OCI-LY1 (cell line): ENCODE results near the gene MTG2.

Source experiments
- H2AFZ ChIP-seq: fragments of 200-600 bp; sonication (generic), shearing (Covaris generic); 2 replicates; pipeline ENCODE4 v1.6.0; 2014; ENCODE audit warnings: antibody characterized with exemption, mild to moderate bottlenecking, low read length
- H3F3A ChIP-seq: fragments of 200-600 bp; sonication (generic), shearing (Covaris generic); 2 replicates; pipeline ENCODE4 v1.6.0; 2014; ENCODE audit warnings: mild to moderate bottlenecking, antibody characterized with exemption, low read length, moderate library complexity; ENCODE audit not compliant: insufficient read depth
- H3K27ac ChIP-seq: fragments of 200-600 bp; sonication (generic); 2 replicates; pipeline ENCODE4 v1.5.1; 2014; ENCODE audit warnings: low read length, mixed run types, mild to moderate bottlenecking, low read depth; ENCODE audit not compliant: poor library complexity, severe bottlenecking
- H3K27me3 ChIP-seq: fragments of 200-600 bp; sonication (generic); 2 replicates; pipeline ENCODE4 v1.6.0; 2014; ENCODE audit warnings: antibody characterized with exemption, mild to moderate bottlenecking, low read length, moderate library complexity; ENCODE audit not compliant: insufficient read depth
- H3K36me3 ChIP-seq: fragments of 200-600 bp; sonication (generic); 2 replicates; pipeline ENCODE4 v1.6.1; 2014; ENCODE audit warnings: mild to moderate bottlenecking, antibody characterized with exemption, low read length, moderate library complexity, mixed read lengths; ENCODE audit not compliant: insufficient read depth
- H3K4me1 ChIP-seq: fragments of 200-600 bp; sonication (generic); 2 replicates; pipeline ENCODE4 v1.5.1; 2014; ENCODE audit warnings: mild to moderate bottlenecking, low read length, moderate library complexity; ENCODE audit not compliant: insufficient read depth, severe bottlenecking
- H3K4me2 ChIP-seq: fragments of 200-600 bp; sonication (generic), shearing (Covaris generic); 2 replicates; pipeline ENCODE4 v1.6.1; 2014; ENCODE audit warnings: low read length
- H3K4me3 ChIP-seq: fragments of 200-600 bp; sonication (generic); 2 replicates; pipeline ENCODE4 v1.5.1; 2014; ENCODE audit warnings: low read length, low read depth, mild to moderate bottlenecking, mixed read lengths; ENCODE audit not compliant: poor library complexity, severe bottlenecking
- H3K79me2 ChIP-seq: fragments of 200-600 bp; shearing (Covaris generic); 2 replicates; pipeline ENCODE4 v1.6.1; 2016; ENCODE audit warnings: mixed run types, low read length, mixed read lengths; ENCODE audit not compliant: insufficient read depth
- H3K9ac ChIP-seq: fragments of 200-600 bp; sonication (generic), shearing (Covaris generic); 2 replicates; pipeline ENCODE4 v1.6.1; 2014; ENCODE audit warnings: mild to moderate bottlenecking, low read length, mixed read lengths
- H3K9me2 ChIP-seq: fragments of 200-600 bp; sonication (generic), shearing (Covaris generic); 2 replicates; pipeline ENCODE4 v1.6.1; 2014; ENCODE audit warnings: low read depth, mild to moderate bottlenecking, low read length, mixed read lengths
- H3K9me3 ChIP-seq: fragments of 200-600 bp; shearing (Covaris generic); 2 replicates; pipeline ENCODE4 v1.6.1; 2014; ENCODE audit warnings: low read length, mixed read lengths
- H4K20me1 ChIP-seq: fragments of 200-600 bp; sonication (generic), shearing (Covaris generic); 2 replicates; pipeline ENCODE4 v1.6.0; 2016; ENCODE audit warnings: mild to moderate bottlenecking, low read length; ENCODE audit not compliant: insufficient read depth
- EZH2 ChIP-seq: fragments of 200-600 bp; sonication (generic), shearing (Covaris generic); IDR thresholded peaks from 2 replicates; pipeline ENCODE4 v1.8.0; 2017; ENCODE audit warnings: borderline replicate concordance, mixed run types, mild to moderate bottlenecking, antibody characterized with exemption, low read length, moderate library complexity, mixed read lengths
- TF ChIP-seq, protein P1 (sequence below): fragments of 200-600 bp; sonication (generic), shearing (Covaris generic); IDR thresholded peaks from 2 replicates; pipeline ENCODE4 v1.5.1; 2017; ENCODE audit warnings: mild to moderate bottlenecking, antibody characterized with exemption, low read length, moderate library complexity, mixed read lengths

The MTG2 gene

DNA sequence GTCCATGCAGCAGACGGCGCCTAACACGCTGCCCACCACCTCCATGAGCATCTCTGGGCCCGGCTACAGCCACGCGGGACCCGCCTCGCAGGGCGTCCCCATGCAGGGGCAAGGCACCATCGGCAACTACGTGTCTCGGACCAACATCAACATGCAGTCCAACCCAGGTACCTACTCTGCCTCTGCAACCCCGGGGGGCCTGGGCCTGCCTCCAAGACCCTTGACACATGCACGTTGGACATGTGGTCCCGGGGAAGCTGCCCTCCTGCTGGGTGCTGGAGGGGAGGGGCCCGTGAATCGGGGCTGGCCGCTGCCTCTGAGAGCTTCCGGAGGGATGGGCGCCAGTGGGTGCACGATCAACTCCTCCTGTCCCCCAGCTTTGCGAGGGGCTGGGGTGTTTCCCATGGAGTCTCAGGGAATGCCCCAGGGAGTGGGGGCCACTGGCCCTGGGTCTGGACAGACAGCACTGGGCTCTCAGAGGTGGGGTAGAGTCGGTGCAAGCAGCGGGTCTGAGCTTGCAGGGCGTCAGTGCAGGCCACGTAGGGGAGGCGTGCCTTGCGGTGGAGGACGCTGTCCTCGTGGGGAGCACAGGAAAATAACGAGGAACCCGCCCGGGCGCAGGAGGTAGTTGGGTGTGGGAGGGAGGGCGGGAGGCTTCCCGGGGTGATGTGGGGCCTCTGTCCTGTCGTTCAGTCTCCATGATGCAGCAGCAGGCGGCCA lies 19.9 kb upstream of the MTG2 start:
- Histone ChIP-seq H3K4me3 (no peak overlapping the region), H3K27ac (no peak overlapping the region), H2AFZ (no peak overlapping the region), H3K4me1 (no peaks in the 10 kb centered on the region), H4K20me1 (no peaks in the 10 kb centered on the region), H3K79me2 (no peaks in the 10 kb centered on the region), H3K9ac (no peak overlapping the region), H3K9me3 (no peaks in the 10 kb centered on the region), H3K9me2 (no peaks in the 10 kb centered on the region), H3K36me3 (peaks cover 3% of the 10 kb centered on the region; the same call in 1 of the 2 replicates), H3K4me2 (no peak overlapping the region), H3K27me3 (no peaks in the 10 kb centered on the region), H3F3A (no peaks in the 10 kb centered on the region)
- no peak for TF ChIP-seq EZH2
- TF ChIP-seq, protein P1, sequence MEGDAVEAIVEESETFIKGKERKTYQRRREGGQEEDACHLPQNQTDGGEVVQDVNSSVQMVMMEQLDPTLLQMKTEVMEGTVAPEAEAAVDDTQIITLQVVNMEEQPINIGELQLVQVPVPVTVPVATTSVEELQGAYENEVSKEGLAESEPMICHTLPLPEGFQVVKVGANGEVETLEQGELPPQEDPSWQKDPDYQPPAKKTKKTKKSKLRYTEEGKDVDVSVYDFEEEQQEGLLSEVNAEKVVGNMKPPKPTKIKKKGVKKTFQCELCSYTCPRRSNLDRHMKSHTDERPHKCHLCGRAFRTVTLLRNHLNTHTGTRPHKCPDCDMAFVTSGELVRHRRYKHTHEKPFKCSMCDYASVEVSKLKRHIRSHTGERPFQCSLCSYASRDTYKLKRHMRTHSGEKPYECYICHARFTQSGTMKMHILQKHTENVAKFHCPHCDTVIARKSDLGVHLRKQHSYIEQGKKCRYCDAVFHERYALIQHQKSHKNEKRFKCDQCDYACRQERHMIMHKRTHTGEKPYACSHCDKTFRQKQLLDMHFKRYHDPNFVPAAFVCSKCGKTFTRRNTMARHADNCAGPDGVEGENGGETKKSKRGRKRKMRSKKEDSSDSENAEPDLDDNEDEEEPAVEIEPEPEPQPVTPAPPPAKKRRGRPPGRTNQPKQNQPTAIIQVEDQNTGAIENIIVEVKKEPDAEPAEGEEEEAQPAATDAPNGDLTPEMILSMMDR, result no peak

GRCh38 chr20:62163485-62163865 lies 19.4 kb upstream of the MTG2 start:
- no peak overlapping the region for H3K27ac ChIP-seq
- H3K4me1 ChIP-seq, result no peaks in the 10 kb centered on the region
- H3F3A ChIP-seq, result no peaks in the 10 kb centered on the region
- H3K4me2 ChIP-seq, result no peak overlapping the region
- H3K79me2 ChIP-seq, result no peaks in the 10 kb centered on the region
- H3K9me3 ChIP-seq, result no peaks in the 10 kb centered on the region
- no peaks in the 10 kb centered on the region for H3K9me2 ChIP-seq
- no peak for TF ChIP-seq EZH2
- TF ChIP-seq, protein P1, result no peak
- H3K4me3 ChIP-seq, result no peak overlapping the region
- no peak overlapping the region for H2AFZ ChIP-seq
- H4K20me1 ChIP-seq, result no peaks in the 10 kb centered on the region
- peaks cover 3% of the 10 kb centered on the region; the same call in 1 of the 2 replicates for H3K36me3 ChIP-seq
- H3K27me3 ChIP-seq, result no peaks in the 10 kb centered on the region
- no peak overlapping the region for H3K9ac ChIP-seq

DNA sequence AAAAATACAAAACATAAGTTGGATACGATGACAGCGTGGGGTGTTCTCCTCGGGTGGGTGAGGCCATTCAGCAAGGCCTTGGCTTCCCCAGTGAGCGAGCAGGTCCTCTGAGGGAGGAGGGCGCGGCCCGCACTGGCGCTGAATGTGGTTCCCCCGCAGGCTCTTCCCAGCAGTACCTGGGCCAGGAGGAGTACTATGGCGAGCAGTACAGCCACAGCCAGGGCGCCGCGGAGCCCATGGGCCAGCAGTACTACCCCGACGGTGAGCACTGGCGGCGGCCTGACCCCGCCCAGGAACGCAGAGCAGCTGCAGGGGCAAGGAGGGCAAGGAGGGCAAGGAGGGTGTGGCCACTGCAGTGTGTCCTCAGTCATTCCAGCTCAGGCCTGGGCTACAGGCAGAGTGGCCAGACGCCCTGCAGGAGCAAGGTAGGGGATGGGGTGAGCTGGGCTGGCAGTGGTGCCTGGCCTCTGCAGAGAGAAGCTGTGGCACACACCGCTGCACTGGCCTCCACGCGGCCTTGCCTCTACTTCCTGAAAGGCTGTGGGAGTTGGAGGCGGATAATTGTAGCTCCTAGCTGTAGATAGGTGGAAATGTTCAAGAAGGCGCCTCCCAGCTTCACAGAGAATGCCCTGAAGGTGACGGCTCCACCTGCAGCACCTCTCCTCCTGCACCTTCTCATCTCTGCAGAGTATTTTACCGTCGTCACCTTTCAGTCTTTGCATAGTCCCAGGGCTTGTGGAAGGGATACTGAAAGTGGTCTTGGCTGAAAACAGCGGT lies 18.7 kb upstream of the MTG2 start:
- no peaks in the 10 kb centered on the region for H3F3A ChIP-seq
- no peak overlapping the region for H3K4me2 ChIP-seq
- H2AFZ ChIP-seq, result no peak overlapping the region
- no peaks in the 10 kb centered on the region for H4K20me1 ChIP-seq
- no peaks in the 10 kb centered on the region for H3K9me3 ChIP-seq
- H3K79me2 ChIP-seq, result no peaks in the 10 kb centered on the region
- no peaks in the 10 kb centered on the region for H3K27me3 ChIP-seq
- no peaks in the 10 kb centered on the region for H3K9me2 ChIP-seq
- H3K27ac ChIP-seq, result no peak overlapping the region
- no peaks in the 10 kb centered on the region for H3K4me1 ChIP-seq
- TF ChIP-seq, protein P1, result no peak
- TF ChIP-seq EZH2, result no peak
- H3K4me3 ChIP-seq, result no peak overlapping the region
- no peak overlapping the region for H3K9ac ChIP-seq
- peaks cover 5% of the 10 kb centered on the region; the same call in 1 of the 2 replicates for H3K36me3 ChIP-seq
